HepG2 (cell line): ENCODE results near the gene TAB3. TPM values are rescaled to one million over a fixed set of nuclear protein-coding genes. Genes with fewer than 3 reads are reported as not detected.

Experiments used
- ATAC-seq: fragments of 200-7000 bp; cut with Tn5 transposase; 3 replicates; pipeline ENCODE4 v1.9.1; 2020; ENCODE audit warnings: mild to moderate bottlenecking, moderate library complexity
- BruUV-seq: library from RNA; stranded (reverse); fragments of 400-500 nt; replicated peaks from 2 replicates; lab custom pipeline; 2021; lab: Mats Ljungman, UMichigan
- CTCF ChIA-PET: fragments of 300-600 bp; formaldehyde crosslinking; extraction: SDS; loops from one replicate; lab custom pipeline; 2021; ENCODE audit warnings: low total read pairs, inconsistent platforms, low intra/inter-chr PET ratio; lab: Yijun Ruan, JAX
- POLR2A ChIA-PET: fragments of 350-600 bp; sonication (Branson Sonifier 250); formaldehyde crosslinking; loops from one replicate; lab custom pipeline; 2020; ENCODE audit warnings: antibody characterized with exemption, inconsistent platforms; lab: Yijun Ruan, JAX
- DNase-seq: peaks from one replicate; pipeline ENCODE4 v3.0.0-alpha.2; 2015; ENCODE audit warnings: low spot score
- FAIRE-seq: peaks from 3 replicates; lab custom pipeline; 2011; peaks lifted over from hg19 to GRCh38; lab: Jason Lieb, UNC
- H2AFZ ChIP-seq: one replicate; pipeline ENCODE4 v1.6.1; 2011; ENCODE audit warnings: low read length, inconsistent platforms
- H3K27ac ChIP-seq: fragments of 300-600 bp; 3 replicates; pipeline ENCODE4 v1.8.0; 2011; ENCODE audit warnings: mixed run types, mild to moderate bottlenecking, mixed read lengths, low read length, inconsistent platforms; ENCODE audit not compliant: insufficient read depth; ENCODE audit errors: extremely low read length
- H3K27me3 ChIP-seq, 2 experiments: fragments of 200-600 bp in 1 of 2; 2 replicates in 1 of 2; 3 replicates in 1 of 2; pipeline versions ENCODE4 v1.6.0 to v1.8.0; 2011; ENCODE audit warnings: low read length in 2 of 2, mild to moderate bottlenecking in 2 of 2, moderate library complexity in 2 of 2, inconsistent platforms in 1 of 2; ENCODE audit not compliant: insufficient read depth in 2 of 2, control insufficient read depth in 1 of 2
- H3K36me3 ChIP-seq, 2 experiments: fragments of 200-600 bp in 1 of 2; replicated peaks in 1 of 2; 2 replicates in 1 of 2; 3 replicates in 1 of 2; pipeline versions ENCODE4 v1.5.1 to v1.8.0; 2011; ENCODE audit warnings: low read length in 2 of 2, inconsistent platforms in 1 of 2; ENCODE audit not compliant: insufficient read depth in 2 of 2, control insufficient read depth in 1 of 2
- H3K4me1 ChIP-seq: 2 replicates; pipeline ENCODE4 v1.5.1; 2012; ENCODE audit warnings: low read length, inconsistent platforms; ENCODE audit not compliant: insufficient read depth
- H3K4me2 ChIP-seq: 2 replicates; pipeline ENCODE4 v1.6.0; 2011; ENCODE audit warnings: low read depth, low read length, inconsistent platforms
- H3K4me3 ChIP-seq, 3 experiments: fragments of 200-600 bp in 1 of 3; sonication (generic), shearing (Covaris generic) in 1 of 3; replicated peaks in 1 of 3; 2 replicates each; pipeline ENCODE4 v1.5.1; 2011 to 2016; ENCODE audit warnings: low read length in 3 of 3, inconsistent platforms in 2 of 3, low read depth in 2 of 3, mild to moderate bottlenecking in 2 of 3, control low read depth in 1 of 3, mixed read lengths in 1 of 3; ENCODE audit not compliant: insufficient read depth in 1 of 3
- H3K79me2 ChIP-seq: one replicate; pipeline ENCODE4 v1.6.1; 2011; ENCODE audit warnings: low read length, inconsistent platforms; ENCODE audit not compliant: insufficient read depth
- H3K9ac ChIP-seq: 2 replicates; pipeline ENCODE4 v1.6.0; 2011; ENCODE audit warnings: mild to moderate bottlenecking, low read depth, low read length, inconsistent platforms; ENCODE audit not compliant: insufficient read depth
- H3K9me3 ChIP-seq: 2 replicates; pipeline ENCODE4 v1.5.1; 2012; ENCODE audit warnings: mild to moderate bottlenecking, low read length
- H4K20me1 ChIP-seq: 2 replicates; pipeline ENCODE4 v1.6.0; 2011; ENCODE audit warnings: inconsistent platforms, mild to moderate bottlenecking, low read length, moderate library complexity; ENCODE audit not compliant: insufficient read depth
- CENPBD1 ChIP-seq: sonication (generic); formaldehyde crosslinking; IDR thresholded peaks from 2 replicates; pipeline ENCODE4 v1.8.0; 2022; ENCODE audit warnings: missing genetic modification reagents, low read depth, mild to moderate bottlenecking, borderline replicate concordance
- MEIS2 ChIP-seq: sonication (generic); formaldehyde crosslinking; IDR thresholded peaks from 2 replicates; pipeline ENCODE4 v1.9.0; 2021; ENCODE audit warnings: mild to moderate bottlenecking, missing genetic modification reagents
- RBM22 ChIP-seq: fragments of 200-400 bp; formaldehyde crosslinking; optimal IDR thresholded peaks from 2 replicates; pipeline ENCODE3; 2017; ENCODE audit warnings: mild to moderate bottlenecking, low read length, moderate library complexity
- TSC22D2 ChIP-seq: sonication (generic); formaldehyde crosslinking; IDR thresholded peaks from 2 replicates; pipeline ENCODE4 v1.5.1; 2020; ENCODE audit warnings: missing genetic modification reagents, mild to moderate bottlenecking, borderline replicate concordance
- ZNF10 ChIP-seq: sonication (generic); formaldehyde crosslinking; IDR thresholded peaks from 2 replicates; pipeline ENCODE4 v1.4.0; 2020; ENCODE audit warnings: mild to moderate bottlenecking, low read depth, missing genetic modification reagents, borderline replicate concordance
- ZNF616 ChIP-seq: sonication (generic); formaldehyde crosslinking; IDR thresholded peaks from 2 replicates; pipeline ENCODE4 v1.5.0; 2020; ENCODE audit warnings: low read depth, mild to moderate bottlenecking, missing genetic modification reagents
- ZNF790 ChIP-seq: sonication (generic); formaldehyde crosslinking; IDR thresholded peaks from 2 replicates; pipeline ENCODE4 v1.8.0; 2022; ENCODE audit warnings: missing genetic modification reagents, mild to moderate bottlenecking, borderline replicate concordance
- WGBS: methylation state at CpG from one replicate; pipeline ENCODE4 v1.1.6; 2017; ENCODE audit warnings: low lambda C conversion rate; 5-methylcytosine and 5-hydroxymethylcytosine counted together
- in situ Hi-C: cut with HindIII; loops from 2 replicates; pipeline ENCODE4 v1.10.0; 2017; ENCODE audit warnings: low pct_unique_long_range_greater_than_20kb; ENCODE audit not compliant: extremely low pct_ligation_motif_present
- intact Hi-C: fragments of 100-400 bp; cut with micrococcal nuclease; formaldehyde crosslinking; loops from one replicate; pipeline ENCODE4 v1.10.0; 2022; ENCODE audit not compliant: unreplicated experiment
- polyA plus RNA-seq, 8 experiments: library from polyadenylated mRNA; depleted of rRNA in 3 of 8; stranded (reverse) in 7 of 8; unstranded in 1 of 8; fragments of >200 nt; fragmentation: Illumina TruSeq in 4 of 8; extraction: Trizol in 4 of 8; gene quantifications; 2 replicates each; pipeline versions ENCODE4 v1.2.1 to v1.2.3, GENCODE V29; 2011 to 2016; ENCODE audit warnings: low read depth in 4 of 8, missing spikeins in 1 of 8, mixed read lengths in 1 of 8; ENCODE audit not compliant: insufficient read depth in 1 of 8
- total RNA-seq, 5 experiments: library from RNA; depleted of rRNA; stranded (reverse); fragments of >200 nt; fragmentation: Illumina TruSeq; extraction: Trizol; gene quantifications; 2 replicates each; pipeline ENCODE4 v1.2.3, GENCODE V29; 2016; ENCODE audit warnings: low read depth in 1 of 5

TAB3 gene
- total and polyA plus RNA-seq, 2 of the 13 experiments (the other 11 are each of a cell fraction or from before 2014, with no cell fraction given): 27.2 to 59.8 TPM

GRCh38 chrX:30864383-30864785, 24.7 kb downstream of the TAB3 start (continued):
- TF ChIP-seq CENPBD1 (CRISPR knock-in tag) (no peak), ZNF616 (CRISPR knock-in tag) (no peak)
- TF ChIP-seq, all 625 proteins: peak for 2

GRCh38 chrX:30863974-30864373, 25.1 kb downstream of the TAB3 start:
- Histone ChIP-seq H2AFZ (no peak overlapping the region), H3K36me3 (peaks cover 4 to 30% of the 10 kb centered on the region in 2 experiments; a peak in 3 of 5 replicates), H3K4me2 (no peak overlapping the region), H3K27me3 (no peaks in the 10 kb centered on the region), H3K9me3 (no peaks in the 10 kb centered on the region), H3K79me2 (peaks cover 2% of the 10 kb centered on the region), H3K4me1 (peaks cover 33% of the 10 kb centered on the region), H3K9ac (no peak overlapping the region)
- intact Hi-C loops: no loop called here
- in situ Hi-C loops: no loop called here
- ATAC-seq: no peak
- CTCF ChIA-PET: no interaction called here
- no peak for FAIRE-seq
- POLR2A ChIA-PET: no interaction called here
- no peak for TF ChIP-seq MEIS2 (CRISPR knock-in tag)
- no peak for TF ChIP-seq TSC22D2 (CRISPR knock-in tag)
- TF ChIP-seq ZNF790 (CRISPR knock-in tag): no peak
- TF ChIP-seq RBM22: no peak
- TF ChIP-seq ZNF10 (CRISPR knock-in tag): no peak
- TF ChIP-seq, all 625 proteins: peak for 0
- Histone ChIP-seq H3K27ac (no peak overlapping the region), H3K4me3 (no peak overlapping the region), H4K20me1 (no peaks in the 10 kb centered on the region)
- 100% methylated on average over 1 of the region's 1 CpG for WGBS
- DNase-seq: no peak
- no TSS peak for BruUV-seq
